Activated CD4-positive, CD25-positive, alpha-beta regulatory T cell treated with anti-CD3 and anti-CD28 coated beads, Interleukin-2, amount 50 U/mL, for 72 hours (primary cell): Measurements from ENCODE around the gene KCNJ6.
"Not testable (repeated sequence)": the region's sequence is repeated elsewhere in the genome, so short reads cannot be mapped to it uniquely, and the experiment has no call there.

Experiments used
- DNase-seq: peaks from one replicate; pipeline ENCODE4 v3.0.0; 2021

KCNJ6 gene, protein sequence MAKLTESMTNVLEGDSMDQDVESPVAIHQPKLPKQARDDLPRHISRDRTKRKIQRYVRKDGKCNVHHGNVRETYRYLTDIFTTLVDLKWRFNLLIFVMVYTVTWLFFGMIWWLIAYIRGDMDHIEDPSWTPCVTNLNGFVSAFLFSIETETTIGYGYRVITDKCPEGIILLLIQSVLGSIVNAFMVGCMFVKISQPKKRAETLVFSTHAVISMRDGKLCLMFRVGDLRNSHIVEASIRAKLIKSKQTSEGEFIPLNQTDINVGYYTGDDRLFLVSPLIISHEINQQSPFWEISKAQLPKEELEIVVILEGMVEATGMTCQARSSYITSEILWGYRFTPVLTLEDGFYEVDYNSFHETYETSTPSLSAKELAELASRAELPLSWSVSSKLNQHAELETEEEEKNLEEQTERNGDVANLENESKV

DNA sequence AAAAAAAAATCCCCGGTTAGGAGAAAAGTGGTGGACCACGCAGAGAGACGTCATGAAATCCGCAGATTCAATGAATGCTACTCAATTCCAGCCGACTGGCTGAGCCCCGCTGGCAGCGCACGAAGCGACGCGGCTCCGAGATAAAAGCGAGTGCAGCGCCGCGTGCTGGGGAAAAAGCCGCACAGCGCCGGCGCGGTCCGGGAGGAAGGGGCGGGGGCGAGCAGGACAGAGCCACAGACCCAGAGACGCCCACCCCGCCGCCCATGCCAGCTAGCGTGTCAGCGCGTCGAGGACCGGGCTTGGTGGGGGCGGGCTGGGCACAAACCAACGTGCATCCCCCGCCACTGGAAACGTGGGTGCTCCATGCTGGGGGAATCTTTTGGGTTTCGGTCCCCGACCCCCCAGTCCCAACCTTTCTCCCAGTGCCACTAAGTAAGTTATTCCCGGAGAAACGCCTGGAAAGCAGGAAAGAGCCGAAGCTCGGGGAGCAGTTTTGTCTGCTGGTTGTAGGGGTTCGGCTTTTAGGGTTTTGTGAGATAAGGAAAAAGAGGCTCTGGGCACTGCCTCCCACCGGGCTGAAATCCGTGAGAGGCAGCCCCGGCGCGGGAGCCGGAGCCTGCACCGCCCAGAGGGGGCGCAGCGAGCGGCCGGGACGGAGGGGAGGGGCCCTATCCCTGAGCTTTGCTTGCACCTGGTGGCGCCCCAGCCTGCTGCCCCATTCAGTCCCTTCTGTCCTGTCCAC is at the start of gene KCNJ6:
TSS of gene KCNJ6 (minus strand) at position 148 of the 742 bp plus-strand sequence. CDS start 75,775 bp downstream, outside the sequence.
- DNase-seq: no peak

DNA sequence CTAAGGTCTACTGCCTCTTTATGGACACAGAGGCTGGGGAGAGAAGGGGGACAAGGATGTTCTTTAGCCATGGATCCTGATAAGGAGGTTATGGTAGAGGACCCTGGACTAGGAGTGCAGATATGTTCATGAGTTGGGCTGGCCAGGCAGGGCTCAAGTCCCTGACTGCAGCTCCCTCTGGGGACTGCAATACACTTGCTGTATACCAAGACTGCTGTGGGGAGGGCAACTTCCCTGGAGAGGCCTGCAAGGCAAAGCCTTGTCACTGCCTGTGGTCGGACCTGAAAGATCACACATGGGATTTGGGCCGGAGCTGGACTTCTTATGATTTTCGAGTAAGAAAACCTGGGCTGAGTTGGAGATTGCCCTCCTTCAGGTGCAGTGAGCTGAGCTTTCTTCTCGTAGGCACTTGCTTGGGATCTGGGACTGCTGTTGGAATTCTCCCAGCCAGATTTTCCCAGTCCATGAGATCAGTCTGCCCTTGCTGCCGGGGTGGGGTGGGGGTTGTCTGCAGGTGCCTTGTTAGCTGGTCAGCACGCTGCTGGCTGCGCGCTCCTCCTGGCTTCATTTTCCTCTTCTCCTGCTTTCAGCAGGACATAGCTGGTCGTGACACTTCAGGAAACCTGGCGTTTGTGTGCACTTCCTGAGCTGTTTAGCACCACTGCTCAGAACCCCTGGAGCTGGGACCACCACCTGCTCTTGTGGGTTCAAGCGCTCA is 49.0 kb upstream of the KCNJ6 start:
- DNase-seq: no peak

DNA sequence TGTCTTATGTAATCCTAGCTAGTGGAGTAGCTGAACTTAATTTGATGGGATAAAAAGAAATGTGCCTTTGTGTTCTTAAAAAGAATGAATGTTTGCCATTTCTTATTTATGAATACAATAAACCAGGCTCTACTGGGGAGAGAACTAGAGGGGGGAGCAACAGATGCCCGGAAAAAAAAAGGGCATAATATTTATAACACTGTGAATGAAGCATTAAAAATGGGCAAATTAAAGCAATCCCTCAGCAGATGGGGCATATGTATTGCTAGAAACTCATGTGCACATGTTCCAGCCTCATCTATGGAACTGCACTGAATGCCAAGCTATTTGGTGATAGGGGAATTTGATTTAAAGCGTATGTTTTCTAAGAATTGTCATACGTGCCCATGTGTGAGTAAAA is 42.3 kb upstream of the KCNJ6 start:
- DNase-seq: no peak

DNA sequence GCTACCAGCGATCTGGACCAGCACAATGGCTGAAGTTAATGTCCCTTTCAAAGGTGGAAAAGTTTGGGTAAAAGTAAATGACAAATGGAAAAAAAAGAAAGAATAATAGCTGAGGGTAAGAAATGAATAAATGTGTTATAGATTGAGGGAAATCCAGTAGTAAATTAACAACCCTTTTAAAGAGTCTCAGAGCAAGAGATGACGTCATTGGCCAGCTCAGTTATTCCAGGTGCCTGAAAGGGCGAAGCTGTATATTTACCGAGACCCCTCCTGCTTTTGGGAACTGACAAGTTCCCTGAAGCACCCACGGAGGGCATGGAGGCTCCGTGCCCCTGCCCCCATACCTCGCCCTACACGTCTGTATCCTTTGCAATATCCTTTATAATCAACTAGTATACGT is 40.5 kb upstream of the KCNJ6 start:
- no peak for DNase-seq

DNA sequence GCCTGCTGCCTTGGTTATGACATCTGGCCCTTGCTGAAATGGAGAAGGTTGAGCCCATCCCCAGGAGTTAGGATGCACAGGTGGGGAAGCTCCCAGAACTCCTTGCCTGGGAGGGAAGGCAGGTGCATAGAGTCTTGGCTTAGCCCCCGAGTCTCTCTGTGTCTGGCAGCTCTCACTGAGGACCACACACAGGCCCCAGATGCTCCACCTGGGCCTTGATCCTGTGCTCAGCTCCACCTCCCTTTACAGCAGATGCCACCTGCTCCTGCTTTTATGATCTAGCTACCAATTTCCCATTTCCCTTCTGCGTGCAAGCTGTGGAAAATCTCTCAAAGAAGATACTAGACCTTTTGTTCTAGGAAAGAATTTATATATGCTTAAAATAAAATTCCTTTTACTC is 28.8 kb upstream of the KCNJ6 start:
- DNase-seq: no peak

DNA sequence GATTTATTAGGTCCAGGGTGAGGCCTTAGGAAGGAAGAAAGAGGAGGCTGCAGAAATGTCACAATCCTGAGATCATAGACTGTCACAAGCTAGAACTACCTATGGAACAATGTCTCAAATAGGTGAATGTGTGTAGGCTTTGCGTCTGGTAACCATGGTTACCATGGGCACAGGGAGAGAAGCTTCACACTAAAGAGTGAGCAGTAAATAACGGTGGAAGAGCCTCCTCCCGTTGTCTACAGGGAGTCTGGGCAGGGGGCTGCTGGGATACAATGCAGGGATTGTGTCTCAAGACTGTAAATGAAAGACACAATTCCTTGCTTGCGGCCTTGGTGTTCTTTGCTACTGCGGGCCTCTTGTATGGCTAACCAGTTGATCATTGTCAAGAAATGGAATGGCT is 28.2 kb upstream of the KCNJ6 start:
- DNase-seq: no peak

DNA sequence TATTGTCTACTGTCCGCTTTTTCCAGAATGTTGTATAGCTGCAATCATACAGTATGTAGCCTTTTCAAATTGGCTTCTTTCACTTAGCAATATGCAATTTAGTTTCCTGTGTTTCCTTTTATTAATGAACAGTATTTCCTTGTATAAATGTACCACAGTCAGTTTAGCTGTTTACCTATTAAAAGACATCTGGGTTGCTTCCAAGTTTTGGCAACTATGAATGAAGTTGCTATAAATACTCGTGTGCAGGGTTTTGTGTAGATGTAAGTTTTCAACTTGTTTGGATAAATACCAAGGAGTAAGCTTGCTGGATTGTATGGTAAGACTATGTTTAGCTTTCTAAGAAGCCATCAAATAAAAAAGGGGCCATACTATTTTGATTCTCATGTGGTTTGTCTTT is 24.4 kb upstream of the KCNJ6 start:
- no peak for DNase-seq

DNA sequence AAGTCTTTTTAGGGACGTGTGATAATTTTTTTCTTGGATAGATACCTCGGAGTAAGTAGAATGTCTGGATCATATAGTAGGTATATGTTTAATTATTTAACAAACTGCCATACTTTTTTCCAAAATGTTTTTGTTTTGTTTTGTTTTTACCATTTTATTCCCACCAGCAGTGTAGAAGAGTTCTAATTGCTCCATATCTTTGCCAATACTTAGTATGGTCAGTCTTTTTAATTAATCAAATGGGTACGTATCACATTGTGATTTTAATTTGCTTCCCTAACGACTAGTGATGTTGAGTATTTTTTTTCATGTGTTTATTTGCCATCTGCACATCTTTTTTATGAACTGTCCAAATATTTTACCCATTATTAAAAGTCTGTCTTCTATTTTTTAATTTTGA is 23.6 kb upstream of the KCNJ6 start:
- no peak for DNase-seq

DNA sequence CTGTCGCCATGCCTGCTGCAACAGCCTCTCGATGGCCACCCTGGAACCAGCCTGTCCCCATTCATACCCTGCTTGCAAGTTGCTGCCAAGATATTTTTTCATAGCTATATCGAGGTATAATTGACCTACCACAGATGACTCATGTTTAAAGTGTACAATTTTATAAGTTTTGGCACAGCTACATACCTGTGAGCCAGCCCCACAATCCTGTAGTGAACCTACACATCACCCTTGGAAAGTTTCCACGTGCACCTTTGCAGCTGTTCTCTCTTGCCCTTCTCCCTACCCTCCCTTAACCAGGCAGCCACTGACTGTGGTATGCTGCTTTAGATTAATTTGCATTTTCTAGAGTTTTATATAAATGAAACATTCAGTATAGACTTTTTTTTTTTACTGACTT is 23.0 kb upstream of the KCNJ6 start:
- no peak for DNase-seq

DNA sequence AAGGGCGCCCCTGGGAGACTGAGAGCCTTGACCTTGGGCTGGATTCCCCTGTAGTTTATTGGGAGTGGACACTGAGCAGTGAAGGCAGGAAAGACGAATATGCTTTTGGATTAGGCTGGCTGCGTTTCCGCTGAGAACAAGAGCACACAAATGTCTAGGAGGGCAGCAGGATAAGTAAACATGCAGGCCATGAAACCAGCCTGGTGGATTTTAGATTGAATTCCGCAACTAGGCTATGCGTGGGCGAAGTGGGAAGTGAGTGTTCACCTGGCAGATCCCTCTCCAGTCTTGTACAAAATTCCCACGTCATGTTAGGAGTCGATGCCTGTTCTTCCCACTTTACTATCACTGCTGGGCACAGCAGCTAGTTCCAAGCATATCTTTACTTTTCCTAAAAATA is 21.4 kb upstream of the KCNJ6 start:
- no peak for DNase-seq

DNA sequence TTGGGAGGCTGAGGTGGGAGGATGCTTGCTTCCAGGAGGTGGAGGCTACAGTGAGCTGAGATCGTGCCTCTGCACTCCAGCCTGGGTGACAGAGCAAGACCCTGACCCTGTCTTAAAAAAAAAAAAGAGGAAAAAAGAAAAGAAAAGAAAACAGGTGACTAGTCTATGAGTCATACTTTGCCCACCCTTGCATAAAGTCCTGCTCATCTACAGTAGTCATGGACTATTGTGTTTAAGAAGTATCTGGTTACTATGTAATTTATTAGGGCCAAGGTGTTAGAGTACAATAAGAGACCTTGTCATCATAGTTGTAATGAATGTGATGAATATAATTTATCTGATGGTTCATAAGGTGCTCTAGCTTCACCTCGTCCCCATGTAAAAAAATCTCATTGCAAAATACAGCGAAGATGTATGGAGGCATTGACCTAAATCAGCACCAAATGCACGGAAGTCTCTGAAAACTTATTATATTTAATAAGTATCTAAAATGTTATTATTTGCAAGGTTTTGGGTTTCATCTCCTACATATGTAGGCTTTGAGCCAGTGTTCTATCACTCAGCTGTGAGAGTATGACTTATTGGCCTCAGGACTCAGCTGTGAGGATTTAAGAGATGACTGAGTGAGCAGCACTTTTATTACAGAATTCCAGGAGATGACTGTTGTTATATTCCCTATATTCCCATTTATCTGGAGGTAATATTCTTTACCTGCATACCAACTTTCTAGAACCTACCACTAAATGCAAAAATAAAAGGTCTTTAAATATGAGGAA is 19.9 kb upstream of the KCNJ6 start:
- no peak for DNase-seq

DNA sequence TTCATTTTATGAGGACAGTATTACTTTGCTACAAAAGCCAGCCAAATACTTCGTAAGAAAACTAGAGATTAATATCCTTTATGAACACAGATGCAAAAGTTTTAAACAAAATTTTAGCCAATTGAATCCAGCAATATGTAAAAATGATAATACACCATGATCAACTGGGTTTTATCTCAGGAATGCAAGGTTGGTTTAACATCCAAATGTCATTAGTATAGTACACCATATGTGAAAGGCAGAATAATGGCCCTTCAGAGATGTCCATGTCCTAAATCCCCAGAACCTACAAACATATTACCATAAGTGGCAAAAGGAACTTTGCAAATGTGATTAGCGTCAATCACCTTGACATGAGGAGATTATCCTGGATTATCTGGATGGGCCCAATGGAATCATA is 16.7 kb upstream of the KCNJ6 start:
- DNase-seq: no peak

DNA sequence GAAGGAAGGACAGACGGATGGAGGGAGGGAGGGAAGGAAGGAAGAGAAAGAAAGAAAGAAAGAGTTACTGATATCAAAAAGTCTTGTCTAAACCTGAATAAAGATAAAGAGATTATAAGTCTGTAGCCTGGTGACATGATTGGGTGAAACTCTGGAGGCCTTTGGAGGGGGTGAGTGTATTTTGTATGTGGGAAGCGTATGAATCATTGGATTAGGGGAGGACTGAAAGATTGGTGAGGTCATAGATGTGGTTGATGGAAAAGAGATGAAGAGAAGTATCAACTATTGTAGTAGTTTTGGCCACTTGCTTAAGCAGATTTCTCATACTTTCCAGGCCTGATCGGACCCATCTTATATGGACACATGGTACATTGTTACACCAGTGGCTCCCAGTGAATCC is 11.5 kb upstream of the KCNJ6 start:
- no peak for DNase-seq

DNA sequence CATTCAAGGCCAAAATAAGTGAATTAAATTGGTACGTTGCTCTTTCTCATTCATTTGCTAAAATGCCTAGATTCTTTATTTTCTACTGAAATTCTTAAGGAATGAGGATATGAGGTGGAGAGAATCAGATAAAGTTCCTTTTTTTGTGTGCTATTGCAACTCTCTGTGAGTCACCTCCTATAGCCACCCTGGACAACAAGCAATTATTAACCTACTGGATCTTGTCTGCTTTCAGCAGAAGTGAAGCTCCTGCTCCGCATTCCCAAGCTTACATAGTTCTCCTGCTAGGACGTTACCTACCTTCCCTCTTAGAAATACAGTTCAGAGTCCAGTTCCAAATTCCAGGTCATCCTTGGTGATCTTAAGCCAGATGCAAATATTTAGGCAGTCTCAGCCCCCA is 4.8 kb upstream of the KCNJ6 start:
- DNase-seq: no peak

DNA sequence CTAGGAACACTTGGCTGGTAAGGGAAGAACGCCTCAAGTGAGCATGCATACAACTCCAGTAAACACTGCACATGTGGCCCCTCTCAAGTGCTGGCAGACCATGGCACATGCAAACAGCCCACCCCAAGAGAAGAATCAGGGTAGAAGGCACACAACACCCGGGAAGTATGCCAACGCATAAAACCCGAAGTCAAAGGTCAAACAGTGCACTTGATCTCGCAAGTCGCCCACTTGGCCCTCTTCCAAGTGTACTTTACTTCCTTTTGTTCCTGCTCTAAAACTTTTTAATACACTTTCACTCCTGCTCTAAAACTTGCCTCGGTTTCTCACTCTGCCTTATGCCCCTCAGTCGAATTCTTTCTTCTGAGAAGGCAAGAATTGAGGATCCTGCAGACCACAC is 4.0 kb upstream of the KCNJ6 start:
- not testable (repeated sequence) for DNase-seq

DNA sequence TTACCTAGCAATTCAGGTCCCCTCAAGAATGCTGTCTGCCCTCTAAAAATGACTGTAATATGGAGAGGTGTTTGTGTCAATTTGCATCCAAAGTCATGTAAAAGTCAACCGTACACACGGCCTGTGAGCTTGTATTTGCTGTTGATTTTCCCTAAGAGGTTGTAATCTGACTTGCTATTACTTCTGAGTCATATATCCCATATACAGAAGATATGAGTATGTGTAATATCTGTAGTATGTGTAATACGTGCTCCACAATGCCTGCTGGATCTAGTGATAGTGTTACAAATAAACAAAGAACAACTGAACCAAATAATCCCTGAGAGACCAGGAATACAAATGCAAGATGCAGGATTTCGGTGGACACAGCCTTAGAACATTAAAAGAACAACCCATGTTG is 1.4 kb upstream of the KCNJ6 start:
- no peak for DNase-seq

DNA sequence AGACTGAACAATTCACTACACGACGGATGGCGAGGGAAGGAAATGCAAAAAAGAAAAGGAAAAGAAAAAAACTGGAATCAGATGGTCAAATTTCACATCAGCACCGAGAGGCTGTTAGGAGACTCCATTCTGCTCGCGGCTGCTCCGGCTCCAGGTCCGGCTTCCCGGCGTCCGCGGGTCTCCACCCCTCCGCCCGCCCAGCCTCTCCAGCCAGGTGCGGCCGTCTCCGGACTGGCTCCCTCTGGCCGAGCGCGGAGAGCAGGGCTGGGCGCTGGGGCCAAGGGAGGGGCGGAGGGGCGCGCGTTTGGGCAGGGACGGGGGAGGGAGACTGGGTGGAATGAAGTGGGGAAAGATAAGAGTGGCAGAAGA is 332 bp downstream of the KCNJ6 start:
- no peak for DNase-seq

DNA sequence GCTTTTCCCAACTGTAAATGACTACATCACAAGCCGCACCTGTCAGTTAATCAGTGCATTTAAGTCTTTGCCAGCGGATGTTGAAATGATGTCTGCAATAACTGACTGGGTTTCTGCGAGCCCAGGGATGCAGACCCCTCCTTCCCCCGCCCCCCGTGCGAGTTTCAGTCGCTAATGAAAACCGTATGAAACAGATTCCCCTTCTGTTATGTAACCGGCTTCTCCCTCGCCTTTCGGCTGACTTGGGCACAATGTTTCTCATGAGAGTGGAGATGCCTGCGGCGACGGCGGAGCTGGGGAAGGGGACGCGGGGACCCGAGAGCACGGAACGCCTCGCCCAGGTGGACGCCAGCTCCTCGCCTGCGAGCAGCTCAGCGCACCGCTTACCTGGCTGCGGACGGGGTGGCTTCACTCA is 753 bp downstream of the KCNJ6 start:
- DNase-seq: no peak

DNA sequence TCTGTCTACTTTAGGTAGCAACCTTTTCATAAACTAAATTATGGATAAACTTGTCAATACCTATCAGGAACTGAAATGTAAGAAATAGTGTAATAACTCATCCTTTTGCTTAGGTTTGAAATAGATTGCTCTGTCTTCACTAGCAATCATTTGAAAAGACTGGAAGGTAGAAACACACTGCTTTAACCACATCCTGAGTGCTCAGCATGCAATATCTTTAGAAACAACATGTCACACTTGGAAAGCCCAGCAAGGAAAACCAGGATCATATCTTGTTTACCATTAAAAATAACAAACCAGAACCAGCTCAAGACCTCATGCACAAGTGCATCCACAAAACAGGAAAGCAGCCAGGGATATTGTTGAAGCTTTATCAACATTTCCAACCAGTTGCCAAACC is 3.6 kb downstream of the KCNJ6 start:
- no peak for DNase-seq

DNA sequence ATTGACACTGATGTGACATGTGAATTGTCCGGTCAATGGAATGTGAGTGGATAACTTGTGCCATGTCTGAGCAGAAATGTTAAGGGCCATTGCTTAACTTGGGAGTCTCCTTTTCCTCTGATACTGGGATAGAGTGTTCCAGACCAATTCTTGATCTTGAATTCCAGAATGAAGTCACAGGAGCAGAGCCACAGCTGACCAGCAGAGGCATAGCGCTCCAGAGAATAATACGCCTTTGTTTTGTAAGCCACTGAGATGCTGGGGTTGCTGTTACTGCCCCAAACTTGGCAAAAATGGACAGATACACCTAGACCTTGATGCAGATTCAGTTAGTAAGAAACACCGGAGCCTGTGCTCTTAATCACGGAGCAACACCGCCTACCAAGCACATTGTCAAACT is 6.3 kb downstream of the KCNJ6 start:
- DNase-seq: no peak

DNA sequence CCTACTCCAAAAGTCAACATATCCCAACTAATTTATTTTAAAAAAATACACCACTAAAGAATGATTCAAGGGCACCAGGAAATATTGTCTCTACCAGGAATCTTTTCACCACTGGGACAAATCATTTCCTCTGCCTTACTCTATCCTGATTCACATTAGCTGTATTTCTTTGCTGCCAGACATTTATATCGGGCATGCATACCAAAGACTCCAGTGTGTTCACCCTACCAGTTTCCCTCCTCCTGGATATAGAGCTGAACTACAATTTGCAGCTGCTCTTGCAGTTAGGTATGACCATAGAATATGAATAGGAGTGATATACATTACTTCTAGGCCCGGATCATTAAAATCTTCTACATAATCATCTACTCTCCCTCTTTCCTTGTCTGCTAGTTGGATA is 7.6 kb downstream of the KCNJ6 start:
- DNase-seq: no peak

DNA sequence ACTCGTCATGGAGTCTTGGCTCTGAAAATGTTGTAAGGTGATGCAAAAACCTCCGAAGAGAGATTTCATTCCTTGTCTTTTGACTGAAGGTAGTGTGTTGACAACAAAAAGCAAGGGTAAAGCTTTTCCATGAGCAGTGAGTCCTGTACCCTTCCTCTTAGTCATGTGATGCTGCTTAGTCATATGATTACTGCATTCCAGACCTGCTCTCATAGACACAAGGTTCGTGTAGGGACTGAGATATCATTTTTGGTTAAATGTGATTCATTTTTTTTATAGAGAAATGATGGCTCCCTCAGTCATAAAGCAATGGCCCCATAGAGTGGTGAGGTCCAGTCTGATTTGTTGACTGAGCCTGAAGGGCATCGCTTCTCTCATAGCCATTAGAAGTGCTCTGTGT is 9.2 kb downstream of the KCNJ6 start:
- no peak for DNase-seq

DNA sequence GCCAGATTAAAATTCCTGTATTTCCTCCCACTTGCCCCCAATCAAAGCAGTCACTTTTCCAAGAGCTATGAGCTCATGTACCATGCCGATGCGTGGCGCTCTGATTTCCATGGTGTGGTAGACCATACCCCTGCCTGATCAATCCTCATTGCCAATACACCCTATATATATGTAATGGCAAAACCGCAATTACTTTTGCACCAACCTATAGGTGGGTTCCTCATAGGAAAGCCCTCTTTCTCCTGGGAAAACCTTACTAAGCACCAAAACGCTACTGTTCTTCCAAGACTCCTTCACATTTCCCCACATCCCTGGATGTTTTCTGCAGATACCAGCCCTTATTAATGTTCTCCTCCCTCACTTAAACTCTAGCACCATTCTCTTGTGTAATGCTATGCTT is 11.0 kb downstream of the KCNJ6 start:
- no peak for DNase-seq
